Activated naive CD4-positive, alpha-beta T cell treated with anti-CD3 and anti-CD28 coated beads for 36 hours (primary cell): ENCODE results near the gene C1orf53. TPM values are rescaled to one million over a fixed set of nuclear protein-coding genes. Genes with fewer than 3 reads are reported as not detected.
A peak's percentile ranks its signal among the peaks of the same experiment; 100 is the strongest.
"Not testable (repeated sequence)": the region's sequence is repeated elsewhere in the genome, so short reads cannot be mapped to it uniquely, and the experiment has no call there.

ENCODE experiments used
- CTCF ChIA-PET: fragments of 350-600 bp; sonication (Branson Sonifier 250); formaldehyde crosslinking; loops from one replicate; lab custom pipeline; 2021; ENCODE audit warnings: antibody characterized with exemption; lab: Charles Lee
- DNase-seq: peaks from one replicate; pipeline ENCODE4 v3.0.0-alpha.2; 2020
- H3K27ac Mint-ChIP-seq: one replicate; pipeline ENCODE4 v1.8.0; 2021; ENCODE audit warnings: mild to moderate bottlenecking, mixed read lengths
- H3K27me3 Mint-ChIP-seq: one replicate; pipeline ENCODE4 v1.8.0; 2021; ENCODE audit warnings: low read depth, mixed read lengths
- H3K36me3 Mint-ChIP-seq: one replicate; pipeline ENCODE4 v1.8.0; 2021; ENCODE audit warnings: low read depth, mixed read lengths
- H3K4me1 Mint-ChIP-seq: one replicate; pipeline ENCODE4 v1.8.0; 2021; ENCODE audit warnings: low read depth, mixed read lengths
- H3K4me3 Mint-ChIP-seq: one replicate; pipeline ENCODE4 v1.8.0; 2021; ENCODE audit warnings: mild to moderate bottlenecking, moderate library complexity, mixed read lengths
- H3K9me3 Mint-ChIP-seq: one replicate; pipeline ENCODE4 v1.8.0; 2021; ENCODE audit warnings: mixed read lengths
- intact Hi-C: fragments of 100-400 bp; cut with micrococcal nuclease; formaldehyde crosslinking; loops from one replicate; pipeline ENCODE4 v1.15.1; 2023
- total RNA-seq, 2 experiments: library from RNA; stranded (reverse); gene quantifications; one replicate each; pipeline ENCODE4 v1.2.3, GENCODE V29; 2021

The C1orf53 gene
- total RNA-seq, 2 experiments from 2014 or later, result 0.52 TPM; not detected in 1

DNA sequence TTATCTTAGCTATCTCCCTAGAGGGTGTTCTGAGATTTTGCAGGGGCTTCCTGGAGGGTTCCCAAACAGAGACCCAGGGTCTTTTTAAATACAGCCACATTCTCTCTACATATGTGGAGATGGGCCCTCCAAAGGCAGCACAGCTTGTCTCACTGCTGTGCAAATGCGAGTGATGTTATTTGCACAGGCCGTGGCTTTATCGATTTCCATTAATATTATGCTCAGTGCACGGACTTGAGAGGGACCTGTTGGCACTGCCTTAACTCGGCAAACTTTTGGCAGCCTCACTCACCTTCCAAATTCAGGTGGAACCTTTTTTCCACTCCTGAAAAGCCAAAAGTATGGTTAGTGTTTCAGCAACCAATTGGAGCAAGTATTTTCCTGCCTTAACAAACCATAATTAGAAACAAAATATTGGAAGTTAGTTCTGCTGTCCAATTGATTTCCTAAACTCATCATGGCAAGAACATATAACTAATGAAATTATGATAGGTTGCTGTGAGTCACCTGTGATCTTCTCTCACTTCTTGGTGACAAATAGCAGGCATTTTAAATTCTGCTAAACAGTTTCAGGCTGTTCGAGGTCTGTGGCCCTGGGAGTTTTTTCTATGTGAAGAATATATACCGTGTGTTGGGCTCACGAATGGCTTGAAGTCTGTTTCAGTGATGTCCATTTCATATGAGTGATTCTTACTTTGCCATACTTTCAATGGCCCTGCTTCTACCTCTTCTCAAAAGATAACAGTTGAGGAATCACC lies 25.7 kb downstream of the C1orf53 start:
- CTCF ChIA-PET, result interaction anchor here (0.7 to 1.4 kb wide), 2 partner anchors 9 to 25 kb away, joined by 3 read pairs; no protein-coding TSS in a partner anchor

DNA sequence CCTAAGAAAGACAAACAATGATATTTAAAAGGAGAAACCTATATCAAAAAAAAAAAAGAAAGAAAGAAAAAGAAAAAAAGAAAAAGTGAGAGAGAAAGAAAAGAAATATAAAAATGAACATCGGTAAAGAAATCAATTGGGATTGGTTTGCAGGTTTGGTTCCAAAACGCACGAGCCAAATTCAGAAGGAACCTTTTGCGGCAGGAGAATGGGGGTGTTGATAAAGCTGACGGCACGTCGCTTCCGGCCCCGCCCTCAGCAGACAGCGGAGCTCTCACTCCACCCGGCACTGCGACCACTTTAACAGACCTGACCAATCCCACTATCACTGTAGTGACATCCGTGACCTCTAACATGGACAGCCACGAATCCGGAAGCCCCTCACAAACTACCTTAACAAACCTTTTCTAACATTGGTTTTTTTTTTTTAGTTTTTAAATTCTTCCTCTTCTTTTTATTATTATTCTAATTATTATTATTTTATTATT lies 26.5 kb downstream of the C1orf53 start:
- H3K9me3 Mint-ChIP-seq, result no peaks in the 10 kb centered on the region
- peaks cover 2% of the 10 kb centered on the region for H3K4me1 Mint-ChIP-seq
- CTCF ChIA-PET, result interaction anchor here (0.6 kb wide), 2 partner anchors 73 to 104 kb away, joined by 3 to 6 read pairs; no protein-coding TSS in a partner anchor
- no peak overlapping the region for H3K27ac Mint-ChIP-seq
- peaks cover 33% of the 10 kb centered on the region for H3K27me3 Mint-ChIP-seq
- peak overlapping the region; percentile 67 for H3K4me3 Mint-ChIP-seq
- intact Hi-C loops, result no loop called here
- peak; percentile 42 for DNase-seq
- H3K36me3 Mint-ChIP-seq, result no peaks in the 10 kb centered on the region

More for the DNA sequence above, 25.7 kb downstream of the C1orf53 start:
- no peak for DNase-seq
- no peak overlapping the region for H3K4me3 Mint-ChIP-seq
- peaks cover 31% of the 10 kb centered on the region for H3K27me3 Mint-ChIP-seq
- H3K27ac Mint-ChIP-seq, result no peak overlapping the region
- no peaks in the 10 kb centered on the region for H3K36me3 Mint-ChIP-seq
- peaks cover 2% of the 10 kb centered on the region for H3K4me1 Mint-ChIP-seq
- intact Hi-C loops, result no loop called here
- H3K9me3 Mint-ChIP-seq, result no peaks in the 10 kb centered on the region

GRCh38 chr1:197933016-197933415 lies 30.6 kb downstream of the C1orf53 start:
- no peak overlapping the region for H3K4me3 Mint-ChIP-seq
- CTCF ChIA-PET, result no interaction called here
- intact Hi-C loops, result no loop called here
- peaks cover 2% of the 10 kb centered on the region for H3K4me1 Mint-ChIP-seq
- no peak for DNase-seq
- H3K27me3 Mint-ChIP-seq, result peaks cover 21% of the 10 kb centered on the region
- H3K9me3 Mint-ChIP-seq, result no peaks in the 10 kb centered on the region
- no peaks in the 10 kb centered on the region for H3K36me3 Mint-ChIP-seq
- H3K27ac Mint-ChIP-seq, result no peak overlapping the region

DNA sequence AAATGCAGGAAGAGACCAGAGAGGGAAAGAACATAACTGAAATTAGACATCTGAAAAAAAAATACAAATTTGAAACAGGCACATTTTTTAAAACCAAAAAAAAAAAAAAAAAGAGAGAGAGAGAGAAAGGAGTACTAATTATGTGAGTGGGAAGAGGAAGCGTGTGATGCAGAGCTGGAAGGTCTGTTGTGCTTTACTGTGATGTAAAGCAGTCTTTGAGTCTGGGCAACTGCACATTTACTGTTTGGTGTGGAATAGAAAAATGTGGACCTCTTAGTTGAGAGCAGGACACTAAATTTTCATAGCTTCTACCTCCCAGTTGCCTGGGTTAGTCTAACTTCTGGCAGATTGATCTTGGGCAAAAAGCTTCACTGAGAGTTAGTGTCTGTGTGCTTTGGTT lies 31.2 kb downstream of the C1orf53 start:
- no peaks in the 10 kb centered on the region for H3K9me3 Mint-ChIP-seq
- intact Hi-C loops, result no loop called here

GRCh38 chr1:197937381-197937780 lies 35.0 kb downstream of the C1orf53 start:
- DNase-seq, result no peak
- Mint-ChIP-seq H3K4me1 (no peaks in the 10 kb centered on the region), H3K27me3 (peaks cover 8% of the 10 kb centered on the region), H3K9me3 (no peaks in the 10 kb centered on the region), H3K27ac (no peak overlapping the region), H3K4me3 (no peak overlapping the region), H3K36me3 (no peaks in the 10 kb centered on the region)
- CTCF ChIA-PET, result no interaction called here
- intact Hi-C loops, result no loop called here

More for the DNA sequence above, 31.2 kb downstream of the C1orf53 start:
- Mint-ChIP-seq H3K27me3 (peaks cover 15% of the 10 kb centered on the region), H3K36me3 (no peaks in the 10 kb centered on the region), H3K27ac (no peak overlapping the region), H3K4me1 (no peaks in the 10 kb centered on the region), H3K4me3 (no peak overlapping the region)
- DNase-seq, result no peak
- CTCF ChIA-PET, result interaction anchor here (0.5 to 1.0 kb wide), 4 partner anchors 9 to 1248 kb away, joined by 3 to 6 read pairs (median 4); no protein-coding TSS in a partner anchor

- Mint-ChIP-seq H3K27me3 (peaks cover 8% of the 10 kb centered on the region), H3K27ac (no peak overlapping the region), H3K4me3 (no peak overlapping the region), H3K36me3 (no peaks in the 10 kb centered on the region), H3K4me1 (no peaks in the 10 kb centered on the region), H3K9me3 (no peaks in the 10 kb centered on the region)
- intact Hi-C loops, result no loop called here
- DNase-seq, result no peak
- CTCF ChIA-PET, result no interaction called here
Measured at GRCh38 chr1:197937892-197938291, 35.5 kb downstream of the C1orf53 start.

GRCh38 chr1:197939159-197939980 lies 36.9 kb downstream of the C1orf53 start:
- DNase-seq, H3K9me3 Mint-ChIP-seq, H3K27ac Mint-ChIP-seq, H3K36me3 Mint-ChIP-seq, H3K4me1 Mint-ChIP-seq, H3K27me3 Mint-ChIP-seq, H3K4me3 Mint-ChIP-seq: not testable (repeated sequence)
- CTCF ChIA-PET, result interaction anchor here (0.6 kb wide), 1 partner anchor 87 kb away, joined by 4 read pairs; no protein-coding TSS in a partner anchor
- intact Hi-C loops, result loop anchor here (1.0 kb wide), 1 partner anchor 10 kb away; no protein-coding TSS in a partner anchor

- intact Hi-C loops, result no loop called here
- CTCF ChIA-PET, result no interaction called here
Measured at GRCh38 chr1:197942042-197942441, 39.6 kb downstream of the C1orf53 start.

DNA sequence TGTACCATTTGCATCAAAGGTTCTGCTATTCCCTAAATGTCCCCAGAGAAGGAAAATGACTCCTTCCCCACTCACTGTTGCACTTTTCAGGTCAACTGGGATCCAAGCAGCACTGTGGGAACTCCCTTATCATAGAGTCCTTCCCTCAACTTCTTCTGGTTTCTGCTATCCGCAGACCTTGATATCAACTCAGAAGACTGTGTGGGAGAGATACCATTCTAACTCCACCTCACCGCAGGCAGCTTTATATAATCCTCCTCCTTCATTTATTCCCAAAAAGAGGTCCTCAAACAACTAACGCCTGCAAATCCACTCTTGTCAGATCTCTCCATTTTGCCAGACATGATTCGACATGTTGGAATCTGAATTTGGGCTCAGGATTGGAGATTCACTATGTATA lies 42.1 kb downstream of the C1orf53 start:
- H3K4me1 Mint-ChIP-seq, result peaks cover 16% of the 10 kb centered on the region

More at GRCh38 chr1:197942042-197942441, 39.6 kb downstream of the C1orf53 start:
- no peak for DNase-seq
- no peak overlapping the region for H3K27ac Mint-ChIP-seq
- H3K9me3 Mint-ChIP-seq, result no peaks in the 10 kb centered on the region
- no peaks in the 10 kb centered on the region for H3K4me1 Mint-ChIP-seq
- H3K27me3 Mint-ChIP-seq, result peaks cover 4% of the 10 kb centered on the region
- no peaks in the 10 kb centered on the region for H3K36me3 Mint-ChIP-seq
- no peak overlapping the region for H3K4me3 Mint-ChIP-seq

DNA sequence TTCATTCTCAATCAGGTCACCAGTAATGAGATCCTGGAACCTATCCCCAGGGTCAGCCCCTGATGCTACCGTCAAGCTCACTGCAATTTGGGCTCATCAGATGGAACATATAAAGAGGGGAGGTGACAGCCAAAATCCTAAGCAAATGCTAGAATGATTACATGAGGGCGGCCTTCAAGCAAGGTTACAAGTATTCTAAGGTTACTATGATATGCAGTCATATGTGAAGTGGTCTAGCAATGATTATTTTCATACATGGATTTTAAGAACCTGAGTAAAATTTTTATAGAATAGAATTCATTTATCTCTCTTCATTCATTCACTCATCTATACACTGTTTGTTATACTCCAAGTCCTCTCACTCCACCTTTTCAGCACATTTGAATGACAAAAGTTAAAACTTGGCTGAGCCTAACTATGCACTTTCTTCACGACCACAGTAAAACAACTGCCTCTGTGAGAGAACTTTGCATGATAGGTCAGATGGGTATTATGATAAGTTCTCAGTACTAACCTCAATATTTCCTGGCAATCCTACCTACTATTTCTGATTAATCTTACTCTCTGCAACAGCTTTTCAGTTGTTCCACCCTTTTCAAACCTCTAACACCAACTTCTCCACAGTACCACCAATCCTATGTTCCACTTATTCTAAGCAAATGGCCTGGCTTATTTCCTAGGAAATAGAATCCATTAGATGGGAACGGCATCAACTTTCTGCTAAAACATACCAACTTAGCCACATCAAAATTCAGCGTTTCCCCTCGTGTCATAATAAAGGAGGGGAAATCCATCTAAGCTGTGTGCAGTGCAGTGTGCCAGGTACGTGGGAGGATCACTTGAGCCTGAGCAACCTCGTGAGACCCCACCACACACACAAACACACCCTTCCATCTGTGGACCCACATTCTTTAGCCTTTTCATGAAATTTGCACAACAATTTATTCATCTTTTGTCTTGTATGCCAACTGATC lies 46.8 kb downstream of the C1orf53 start:
- Mint-ChIP-seq H3K27me3 (no peaks in the 10 kb centered on the region), H3K4me1 (peaks cover 21% of the 10 kb centered on the region), H3K4me3 (peak overlapping the region; percentile 10), H3K36me3 (no peaks in the 10 kb centered on the region), H3K27ac (peak overlapping the region; percentile 69), H3K9me3 (no peaks in the 10 kb centered on the region)
- intact Hi-C loops, result loop anchor here (1.0 to 5.0 kb wide), 3 partner anchors 10 to 308 kb away; partner anchors contain the start of gene NEK7
- DNase-seq, result peak; percentile 45
- CTCF ChIA-PET, result interaction anchor here (1.4 kb wide), 1 partner anchor 25 kb away, joined by 3 read pairs; no protein-coding TSS in a partner anchor

More for the DNA sequence above, 42.1 kb downstream of the C1orf53 start:
- Mint-ChIP-seq H3K27ac (no peak overlapping the region), H3K27me3 (peaks cover 4% of the 10 kb centered on the region), H3K9me3 (no peaks in the 10 kb centered on the region), H3K4me3 (no peak overlapping the region), H3K36me3 (no peaks in the 10 kb centered on the region)
- DNase-seq, result no peak
- CTCF ChIA-PET, result interaction anchor here (1.5 kb wide), 1 partner anchor 20 kb away, joined by 3 read pairs; no protein-coding TSS in a partner anchor
- intact Hi-C loops, result no loop called here

DNA sequence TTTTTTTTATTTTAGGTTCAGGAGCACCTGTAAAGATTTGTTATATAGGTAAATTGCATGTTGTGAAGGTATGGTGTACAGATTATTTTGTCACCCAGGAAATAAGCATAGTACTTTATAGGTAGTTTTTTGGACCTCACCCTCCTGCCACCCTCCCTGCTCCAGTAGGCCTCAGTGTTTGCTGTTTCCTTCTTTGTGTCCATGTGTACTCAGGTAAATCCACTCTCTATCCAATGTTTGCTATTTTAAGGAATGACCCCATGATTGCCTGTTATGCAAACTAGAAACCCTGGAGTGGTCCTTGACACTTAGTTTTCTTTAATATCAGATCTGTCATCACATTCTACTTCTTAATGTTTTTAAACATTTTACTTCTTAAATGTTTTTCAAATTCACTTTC lies 48.7 kb downstream of the C1orf53 start:
- no peak overlapping the region for H3K4me3 Mint-ChIP-seq
- no peaks in the 10 kb centered on the region for H3K9me3 Mint-ChIP-seq
- no peak overlapping the region for H3K27ac Mint-ChIP-seq
- no peak for DNase-seq
- no peaks in the 10 kb centered on the region for H3K36me3 Mint-ChIP-seq
- no peaks in the 10 kb centered on the region for H3K27me3 Mint-ChIP-seq
- intact Hi-C loops, result no loop called here
- CTCF ChIA-PET, result no interaction called here
- H3K4me1 Mint-ChIP-seq, result peaks cover 26% of the 10 kb centered on the region
